ENCODE results near the gene GRN. TPM values are rescaled to one million over a fixed set of nuclear protein-coding genes. Genes with fewer than 3 reads are reported as not detected.

GRN gene
- total RNA-seq, 4 donors from 2014 or later: 169 to 313 (median 260) TPM

GRCh38 chr17:44382917-44383316 lies 37.8 kb downstream of the GRN start:
- H3K9me3 ChIP-seq: no peaks in the 10 kb centered on the region
- WGBS: 92% methylated on average over 6 of the region's 6 CpGs
- TF ChIP-seq POLR2AphosphoS5 (IDR thresholded peaks at IDR 0.05) (no peak), POLR2A (IDR thresholded peaks at IDR 0.05; ENCODE audit: low read depth) (no peak), CTCF (IDR thresholded peaks at IDR 0.05) (no peak), EP300 (IDR thresholded peaks at IDR 0.05) (no peak)
- H3K4me3 ChIP-seq: no peak overlapping the region
- peaks cover 0 to 28% (median 0%) of the 10 kb centered on the region in 4 donors for H3K27me3 ChIP-seq
- peaks cover 15 to 21% (median 19%) of the 10 kb centered on the region in 4 donors for H3K4me1 ChIP-seq
- intact Hi-C loops (cut with DNase I): no loop called here
- H3K27ac ChIP-seq (replicated peaks in 1 of 4): no peak overlapping the region
- DNase-seq (ENCODE audit: extremely low spot score): no peak
- H3K36me3 ChIP-seq: no peaks in the 10 kb centered on the region

- intact Hi-C loops (cut with DNase I): no loop called here
- Histone ChIP-seq H3K9me3 (no peaks in the 10 kb centered on the region), H3K4me1 (peaks cover 15 to 21% (median 19%) of the 10 kb centered on the region in 4 donors), H3K4me3 (no peak overlapping the region), H3K27me3 (peaks cover 0 to 28% (median 0%) of the 10 kb centered on the region in 4 donors), H3K36me3 (no peaks in the 10 kb centered on the region), H3K27ac (replicated peaks in 1 of 4) (no peak overlapping the region)
- TF ChIP-seq EP300 (IDR thresholded peaks at IDR 0.05): no peak
- TF ChIP-seq CTCF (IDR thresholded peaks at IDR 0.05): no peak
- TF ChIP-seq POLR2AphosphoS5 (IDR thresholded peaks at IDR 0.05): no peak
- no peak for TF ChIP-seq POLR2A (IDR thresholded peaks at IDR 0.05; ENCODE audit: low read depth)
- WGBS: 93% methylated on average over 15 of the region's 15 CpGs
- DNase-seq (ENCODE audit: extremely low spot score): no peak
Observed at GRCh38 chr17:44383363-44383762, 38.3 kb downstream of the GRN start.

- Histone ChIP-seq H3K27ac (replicated peaks in 1 of 4) (no peak overlapping the region), H3K27me3 (peaks cover 0 to 28% (median 0%) of the 10 kb centered on the region in 4 donors), H3K36me3 (no peaks in the 10 kb centered on the region), H3K9me3 (no peaks in the 10 kb centered on the region), H3K4me1 (peaks cover 15 to 21% (median 19%) of the 10 kb centered on the region in 4 donors), H3K4me3 (no peak overlapping the region)
- intact Hi-C loops (cut with DNase I): no loop called here
- WGBS: 81% methylated on average over 9 of the region's 16 CpGs
- TF ChIP-seq EP300 (IDR thresholded peaks at IDR 0.05) (no peak), POLR2AphosphoS5 (IDR thresholded peaks at IDR 0.05) (no peak), POLR2A (IDR thresholded peaks at IDR 0.05; ENCODE audit: low read depth) (no peak), CTCF (IDR thresholded peaks at IDR 0.05) (no peak)
- DNase-seq (ENCODE audit: extremely low spot score): no peak
Observed at GRCh38 chr17:44383861-44384260, 38.8 kb downstream of the GRN start.

GRCh38 chr17:44384281-44384822 lies 39.2 kb downstream of the GRN start:
- H3K4me3 ChIP-seq: peak overlapping the region; percentile 51 to 70 (median 60)

More at GRCh38 chr17:44384281-44384822, 39.2 kb downstream of the GRN start:
- no peak for TF ChIP-seq POLR2A (IDR thresholded peaks at IDR 0.05; ENCODE audit: low read depth)
- TF ChIP-seq CTCF (IDR thresholded peaks at IDR 0.05): no peak
- TF ChIP-seq POLR2AphosphoS5 (IDR thresholded peaks at IDR 0.05): no peak
- no peak for TF ChIP-seq EP300 (IDR thresholded peaks at IDR 0.05)
- Histone ChIP-seq H3K36me3 (no peaks in the 10 kb centered on the region), H3K9me3 (no peaks in the 10 kb centered on the region), H3K27me3 (peaks cover 0 to 28% (median 0%) of the 10 kb centered on the region in 4 donors), H3K27ac (replicated peaks in 1 of 4) (no peak overlapping the region), H3K4me1 (peaks cover 15 to 21% (median 19%) of the 10 kb centered on the region in 4 donors)
- DNase-seq (ENCODE audit: extremely low spot score): no peak
- WGBS: 28% methylated on average over 19 of the region's 29 CpGs
- intact Hi-C loops (cut with DNase I): no loop called here
